ENCODE data around the gene KANSL1.

The KANSL1 gene

GRCh38 chr17:45983614-45984310 lies 209.5 kb downstream of the KANSL1 start:
- DNase-seq (ENCODE audit: low read depth in 3 of 3), result no peak

GRCh38 chr17:45982791-45983613 lies 210.2 kb downstream of the KANSL1 start:
- DNase-seq (ENCODE audit: low read depth in 3 of 3), result no peak

DNA sequence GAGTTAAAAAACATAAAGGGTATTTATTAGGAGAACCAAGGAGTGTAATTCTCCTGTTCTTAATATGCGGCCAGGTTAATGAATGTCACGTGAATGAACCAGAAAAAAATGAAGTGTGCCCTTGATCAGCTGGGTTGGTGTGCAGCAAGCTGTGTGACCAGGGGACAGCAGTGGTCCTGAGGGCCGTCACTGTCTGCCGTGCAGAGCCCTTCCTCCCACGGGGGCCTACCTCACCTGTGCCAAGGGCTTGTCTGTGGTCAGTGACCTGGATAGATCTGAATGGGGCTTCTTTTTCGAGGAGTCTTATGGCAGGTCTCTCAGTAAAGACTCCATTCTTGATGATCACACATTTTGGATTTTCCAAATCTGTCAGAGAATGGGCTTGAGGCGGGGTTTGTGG lies 211.9 kb downstream of the KANSL1 start:
- no peak for DNase-seq (ENCODE audit: low read depth in 3 of 3)

- no peak for DNase-seq (ENCODE audit: low read depth in 3 of 3)
Measured at GRCh38 chr17:45980855-45981254, 212.4 kb downstream of the KANSL1 start.
